ENCODE data around the gene DENND1A.
"Not testable (repeated sequence)": the region's sequence is repeated elsewhere in the genome, so short reads cannot be mapped to it uniquely, and the experiment has no call there.

Gene DENND1A

DNA sequence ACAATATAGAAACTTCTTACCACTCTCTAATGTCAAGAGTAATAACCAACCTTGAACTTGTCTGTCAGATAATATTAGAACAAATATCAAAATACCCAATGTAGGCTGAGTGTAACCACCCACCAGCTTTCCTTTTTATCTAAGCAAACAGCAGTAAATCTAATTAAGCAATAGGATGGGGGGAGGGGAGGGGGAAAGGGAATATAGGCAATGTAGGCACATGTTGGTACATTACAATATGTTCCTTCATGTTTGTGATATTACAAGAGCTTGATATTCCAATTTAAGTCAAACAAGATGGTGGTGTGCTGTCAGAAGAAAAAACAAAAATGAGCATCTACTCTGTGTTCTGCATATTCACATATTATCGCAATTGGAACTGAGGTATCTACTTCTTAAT lies 158.2 kb downstream of the DENND1A start:
- DNase-seq (ENCODE audit: low read depth): no peak

DNA sequence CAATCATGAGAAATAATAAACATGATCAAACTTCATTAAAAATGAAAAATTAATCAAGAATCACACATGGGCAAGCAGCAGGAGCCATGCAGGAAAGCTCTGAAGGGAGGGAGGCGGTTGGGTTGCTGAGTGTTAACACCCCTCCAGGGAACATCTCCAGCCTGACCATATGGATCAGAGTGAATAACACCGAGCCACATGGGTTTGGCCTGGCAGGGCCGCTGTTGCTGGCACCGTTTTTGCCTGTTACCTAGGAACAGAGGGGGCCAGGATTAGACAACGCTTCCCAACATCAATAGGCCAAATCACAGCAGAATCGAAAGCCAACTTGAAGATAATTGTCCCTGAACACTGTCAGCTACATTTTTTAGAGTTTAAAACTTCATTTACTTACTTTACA lies 160.2 kb downstream of the DENND1A start:
- DNase-seq (ENCODE audit: low read depth): no peak

DNA sequence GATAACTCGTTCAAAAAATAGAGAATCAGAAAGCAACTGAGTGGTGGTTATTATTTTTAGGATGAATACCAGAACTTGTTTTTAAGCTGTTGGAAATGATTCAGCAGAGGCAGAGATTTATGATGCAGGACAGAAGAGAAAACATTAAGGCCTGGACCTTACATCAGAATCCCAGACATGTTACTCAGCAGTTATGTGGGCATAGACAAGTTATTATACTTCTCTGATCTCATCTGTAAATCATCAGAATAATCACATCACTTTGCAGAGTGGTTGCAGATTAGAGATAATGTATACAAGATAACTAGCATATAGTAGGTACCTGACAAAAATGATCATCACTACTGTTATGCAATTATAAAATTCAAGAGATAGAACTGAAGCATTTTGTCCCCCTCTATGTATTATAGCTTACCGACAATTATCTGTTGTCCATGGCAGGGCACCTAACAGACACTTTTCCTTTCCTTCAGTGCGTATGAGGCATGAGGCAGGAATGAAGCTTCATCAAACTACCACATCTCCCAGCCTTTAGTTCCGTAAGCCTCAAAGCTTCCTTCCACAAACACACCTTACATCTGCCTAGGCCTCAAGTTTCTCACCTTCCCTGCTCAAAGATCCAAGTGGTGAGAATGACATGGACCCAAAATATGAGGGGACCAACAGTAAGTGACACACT lies 165.9 kb downstream of the DENND1A start:
- DNase-seq (ENCODE audit: low read depth): no peak

DNA sequence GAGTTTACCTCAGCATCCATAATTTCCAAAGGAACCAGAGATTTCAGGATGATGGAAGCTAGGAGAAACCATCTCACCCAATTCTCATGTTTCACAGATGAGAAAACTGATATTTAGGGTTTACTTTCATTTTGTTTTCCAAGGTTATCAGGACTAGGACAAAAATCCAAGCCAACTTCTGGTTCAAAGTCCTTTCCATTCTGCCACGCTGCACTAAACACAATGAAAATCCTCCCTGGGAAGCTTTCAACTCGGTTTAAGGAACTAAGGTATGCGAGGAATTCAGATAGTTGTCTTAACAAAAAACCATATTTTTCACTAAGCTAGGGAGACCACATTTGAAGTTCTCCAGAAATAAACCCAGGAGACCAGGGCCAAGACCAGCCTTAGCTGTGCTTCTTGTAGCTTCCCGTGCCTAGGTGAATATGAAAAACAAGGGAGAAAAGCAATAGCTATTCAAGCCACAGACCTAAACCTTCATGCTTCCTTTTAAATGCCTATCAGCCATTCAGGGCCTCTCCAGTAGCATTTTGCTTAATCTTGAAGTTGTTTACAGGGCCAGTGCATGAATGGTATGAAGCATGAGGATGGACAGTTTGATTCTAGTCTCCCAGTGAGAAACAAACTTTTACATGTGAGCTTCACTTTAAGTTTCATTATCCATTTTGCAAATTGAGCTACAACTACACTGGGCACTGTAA lies 167.9 kb downstream of the DENND1A start:
- no peak for DNase-seq (ENCODE audit: low read depth)

DNA sequence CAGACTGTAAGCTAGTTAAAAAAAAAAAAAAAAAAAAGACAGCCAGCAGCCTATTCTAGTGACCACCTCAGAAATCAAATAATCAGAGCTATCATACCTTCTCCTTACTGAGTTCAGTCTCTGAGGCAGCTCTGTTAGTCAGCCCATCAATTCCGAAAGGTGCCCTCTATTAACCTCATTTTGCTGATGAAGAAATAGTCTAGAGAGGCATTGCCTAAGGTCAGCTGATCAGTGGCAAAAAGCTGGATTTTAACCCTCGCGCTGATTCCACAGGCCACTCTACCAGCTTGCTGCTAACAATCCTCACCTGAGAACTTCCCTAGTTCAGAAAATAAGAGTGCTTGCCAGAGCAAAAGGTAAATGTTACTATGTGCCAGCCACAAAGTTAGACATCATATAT lies 172.0 kb downstream of the DENND1A start:
- no peak for DNase-seq (ENCODE audit: low read depth)

DNA sequence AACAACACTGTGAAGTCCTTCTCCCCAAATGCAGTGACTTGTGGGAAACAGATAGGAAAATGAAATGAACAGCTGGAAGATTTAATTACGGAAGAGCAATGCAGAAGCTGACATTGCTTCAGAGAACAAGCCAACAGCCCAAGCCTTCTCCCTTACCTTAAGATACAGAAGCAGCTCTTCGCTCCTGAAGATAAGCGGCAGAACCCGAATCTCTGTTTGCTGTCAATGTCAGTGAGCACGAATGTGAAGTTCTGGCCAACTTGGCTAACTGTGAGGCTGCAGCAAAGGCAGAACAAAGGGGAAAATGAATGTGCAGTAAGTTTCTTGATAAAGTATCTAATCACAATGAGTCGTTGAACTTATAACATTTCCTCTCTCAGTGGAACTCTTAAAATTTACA lies 172.4 kb downstream of the DENND1A start:
- DNase-seq (ENCODE audit: low read depth): no peak

DNA sequence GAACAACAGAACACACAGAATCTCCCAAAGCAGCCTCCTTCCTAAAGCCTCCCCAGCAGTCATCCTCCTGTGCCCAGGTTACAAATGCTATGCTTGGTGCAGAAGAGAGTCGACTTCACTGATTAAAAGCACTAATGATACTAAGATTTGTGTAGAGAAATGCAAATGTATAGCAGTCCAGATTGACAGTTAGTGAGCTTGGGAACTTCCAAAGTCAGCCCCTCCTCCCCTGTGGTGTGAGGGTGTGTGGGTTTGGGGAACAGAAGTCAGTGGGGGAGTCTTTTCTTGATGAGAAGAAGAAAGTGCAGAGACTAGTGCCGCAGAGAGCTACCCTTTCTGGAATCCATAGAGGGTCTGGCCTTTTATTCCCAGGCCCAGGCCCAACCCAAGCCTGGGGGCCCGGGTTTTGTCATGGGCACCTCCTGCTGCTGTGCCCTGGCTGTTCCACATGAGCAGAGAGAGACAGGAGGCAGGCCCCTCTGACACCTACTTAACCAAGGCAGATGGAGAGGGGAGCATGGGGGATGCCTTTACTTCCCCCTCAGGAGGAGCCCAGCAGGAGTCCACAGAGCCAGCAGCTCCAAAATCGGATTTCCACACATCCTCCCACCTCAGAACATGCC lies 173.3 kb downstream of the DENND1A start:
- DNase-seq (ENCODE audit: low read depth): no peak

DNA sequence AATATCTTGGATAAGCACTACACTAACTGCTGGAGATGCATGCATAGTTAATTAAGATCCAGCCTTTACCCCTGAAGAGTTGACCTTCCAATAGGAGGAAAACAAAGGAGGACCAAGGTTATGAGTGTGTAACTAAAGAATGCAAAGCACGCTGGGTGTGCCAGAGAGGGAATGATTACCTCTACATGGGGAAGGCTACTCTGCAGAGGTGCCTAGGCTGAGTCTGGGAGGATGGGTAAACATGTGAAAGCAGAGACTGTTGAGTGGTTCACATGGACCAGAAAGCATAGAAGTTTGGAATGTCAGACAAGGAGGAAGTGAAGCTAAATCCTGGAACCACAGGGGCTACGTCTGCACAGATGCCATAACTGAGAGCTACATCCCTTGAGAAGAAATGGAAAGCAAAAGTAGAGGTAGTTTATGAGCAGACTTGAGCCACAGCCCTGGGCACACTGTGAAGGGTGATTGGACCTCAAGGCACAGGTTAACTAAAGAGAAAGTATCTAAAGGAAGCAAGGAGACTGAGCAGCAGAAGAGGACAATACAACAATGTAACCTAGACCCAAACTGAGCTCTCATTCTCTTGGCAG lies 176.2 kb downstream of the DENND1A start:
- no peak for DNase-seq (ENCODE audit: low read depth)

DNA sequence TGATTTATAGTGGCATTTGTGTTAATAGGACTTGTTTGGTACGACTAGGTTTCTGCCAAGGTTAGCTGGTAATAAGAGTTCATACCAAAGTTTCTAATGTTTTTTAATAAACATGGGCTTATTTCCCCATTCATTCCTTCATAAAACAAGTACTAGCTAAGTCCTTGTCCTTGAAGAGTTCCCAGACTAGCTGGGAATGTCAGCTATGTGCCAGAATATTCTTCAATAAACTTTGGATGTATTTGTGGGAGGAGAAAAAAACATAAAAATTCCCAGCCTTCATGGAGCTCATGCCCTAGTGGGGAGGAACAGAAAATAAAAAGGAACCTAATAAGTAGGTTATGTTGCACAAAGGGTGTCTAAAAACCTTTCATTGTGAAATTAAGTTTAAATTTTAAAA lies 176.9 kb downstream of the DENND1A start:
- DNase-seq (ENCODE audit: low read depth): no peak

DNA sequence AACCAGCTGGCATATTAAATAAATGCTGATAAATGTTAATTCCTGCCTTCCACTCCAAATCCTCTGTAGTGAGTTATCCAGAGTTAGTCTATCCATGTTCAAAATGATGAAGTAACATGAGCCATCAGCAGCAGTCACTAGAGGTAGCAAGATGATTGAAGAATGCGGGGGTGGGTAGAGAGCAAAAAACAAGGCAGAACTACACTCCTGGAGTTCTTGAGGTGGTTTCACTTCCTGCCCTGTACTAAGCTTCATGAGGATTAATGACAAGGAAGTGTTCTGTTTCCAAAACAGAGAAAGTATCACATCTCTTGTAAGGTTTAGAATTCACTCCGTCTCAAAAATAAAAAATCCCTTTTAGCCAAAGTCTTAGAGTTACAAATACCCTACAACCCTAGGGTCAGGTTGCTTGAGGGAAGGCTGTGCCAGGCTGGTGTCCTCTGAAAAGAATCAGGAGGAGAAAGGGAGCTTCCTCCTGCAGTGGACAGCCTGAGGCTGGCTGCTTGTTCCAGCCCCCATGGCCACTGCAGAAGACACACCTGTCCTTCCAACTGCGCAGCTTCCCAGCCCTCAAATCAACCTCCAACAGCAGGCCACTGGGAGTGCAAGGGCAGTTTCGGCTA lies 180.2 kb downstream of the DENND1A start:
- DNase-seq (ENCODE audit: low read depth): no peak

DNA sequence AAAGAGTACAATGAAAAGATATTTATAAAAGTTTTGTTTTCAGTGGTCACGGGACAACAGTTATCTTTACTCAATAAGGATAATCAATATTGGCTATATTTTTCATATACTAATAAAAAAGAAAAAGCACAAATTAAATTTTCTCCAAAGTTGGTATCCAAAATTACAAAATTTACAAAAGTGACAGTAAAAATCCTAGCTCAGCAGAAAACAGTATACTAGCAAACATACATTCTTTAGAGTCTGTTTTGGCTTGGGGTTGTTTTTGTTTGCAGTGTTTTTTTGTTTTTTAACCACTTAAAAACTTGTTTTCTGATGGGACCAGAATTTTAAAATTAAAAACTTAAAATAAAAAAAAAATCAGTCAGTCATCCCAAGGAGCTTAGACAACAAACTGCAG lies 183.2 kb downstream of the DENND1A start:
- DNase-seq (ENCODE audit: low read depth): no peak

DNA sequence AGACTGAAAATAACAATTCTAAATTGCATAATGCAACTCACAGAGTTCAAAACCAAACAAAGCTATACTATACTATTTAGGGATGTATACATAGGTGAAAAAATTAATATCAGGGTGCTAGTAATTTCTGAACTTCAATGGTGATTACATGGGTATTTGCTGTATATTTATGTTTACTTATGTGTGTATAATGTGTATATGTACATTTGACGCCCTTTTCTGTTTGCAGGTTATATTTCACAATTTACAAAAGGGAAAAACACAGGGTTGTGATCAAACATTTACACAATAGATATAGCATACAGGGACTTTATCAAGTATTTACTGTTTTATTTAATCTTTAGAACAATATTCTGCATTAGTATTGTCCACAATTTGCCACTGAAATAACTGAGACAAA lies 184.0 kb downstream of the DENND1A start:
- no peak for DNase-seq (ENCODE audit: low read depth)

DNA sequence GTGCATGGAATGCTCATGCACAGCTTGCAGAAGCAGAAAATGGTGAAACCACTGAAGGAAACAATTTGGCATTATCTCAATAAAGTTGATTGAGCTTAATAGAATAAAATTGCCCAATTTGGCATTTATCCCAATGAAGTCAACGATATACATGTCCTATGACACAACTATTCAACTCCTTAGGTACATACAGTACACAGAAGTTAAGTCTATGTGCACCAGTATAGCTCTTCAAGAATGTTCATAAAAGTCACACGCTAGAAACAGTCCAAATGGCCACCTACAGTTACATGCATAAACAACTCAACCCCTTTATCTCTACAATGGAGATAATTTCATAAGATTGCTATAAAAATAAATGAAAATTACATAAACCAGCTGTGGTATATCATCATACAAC lies 184.5 kb downstream of the DENND1A start:
- no peak for DNase-seq (ENCODE audit: low read depth)

DNA sequence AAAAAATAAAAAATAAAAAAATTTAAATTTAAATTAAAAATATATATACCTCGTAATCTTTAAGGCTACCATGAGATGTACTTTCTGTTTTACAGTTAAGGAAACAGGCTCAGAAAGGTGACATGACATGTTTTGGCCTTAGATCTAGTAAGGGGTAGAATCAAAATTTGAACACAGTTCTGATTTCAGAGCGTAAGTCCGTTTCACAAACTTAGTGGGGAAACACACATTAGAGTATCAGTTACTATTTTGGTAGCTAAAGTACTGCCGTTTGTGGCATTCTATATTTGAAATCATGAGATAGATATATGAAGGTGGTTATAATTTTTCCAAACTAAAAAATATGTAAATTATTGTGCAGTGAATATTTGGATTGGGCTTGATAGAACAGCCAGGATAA lies 186.2 kb downstream of the DENND1A start:
- DNase-seq (ENCODE audit: low read depth): no peak

DNA sequence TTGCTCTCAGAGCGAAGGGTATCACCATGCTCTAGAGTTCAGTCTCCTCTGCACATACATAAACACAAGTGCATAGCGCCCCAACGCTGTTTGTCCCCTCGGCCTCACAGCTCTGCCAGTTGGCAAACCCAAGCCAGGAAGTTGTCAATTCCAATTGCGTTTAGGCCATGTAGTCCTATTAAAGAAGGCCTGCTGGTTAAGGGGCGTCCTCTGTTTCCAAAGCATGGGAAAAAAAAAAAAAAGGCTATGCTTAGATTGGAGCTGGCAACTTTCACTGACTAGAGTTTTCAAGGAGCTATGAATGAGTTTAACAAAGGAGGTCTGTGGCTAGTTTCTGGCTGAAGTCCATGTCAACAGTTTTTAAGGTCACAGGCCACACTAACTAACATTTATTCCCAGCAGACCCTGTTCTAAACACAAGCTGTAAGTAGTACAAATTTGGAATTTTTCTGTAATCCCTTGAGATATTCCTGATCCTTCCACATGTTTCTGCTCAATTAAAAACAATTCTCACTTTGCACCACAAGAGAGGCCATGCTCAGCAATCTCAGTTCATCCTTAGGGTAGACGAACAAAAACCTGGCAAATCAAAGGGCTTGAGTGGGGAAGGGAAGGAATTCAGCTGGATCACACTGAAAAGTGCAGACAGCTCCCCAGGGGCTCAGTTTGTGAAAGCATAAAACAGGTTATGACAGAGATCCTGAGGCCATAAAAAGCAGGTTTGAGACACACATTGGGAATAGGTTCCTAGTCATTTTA lies 187.7 kb downstream of the DENND1A start:
- no peak for DNase-seq (ENCODE audit: low read depth)

DNA sequence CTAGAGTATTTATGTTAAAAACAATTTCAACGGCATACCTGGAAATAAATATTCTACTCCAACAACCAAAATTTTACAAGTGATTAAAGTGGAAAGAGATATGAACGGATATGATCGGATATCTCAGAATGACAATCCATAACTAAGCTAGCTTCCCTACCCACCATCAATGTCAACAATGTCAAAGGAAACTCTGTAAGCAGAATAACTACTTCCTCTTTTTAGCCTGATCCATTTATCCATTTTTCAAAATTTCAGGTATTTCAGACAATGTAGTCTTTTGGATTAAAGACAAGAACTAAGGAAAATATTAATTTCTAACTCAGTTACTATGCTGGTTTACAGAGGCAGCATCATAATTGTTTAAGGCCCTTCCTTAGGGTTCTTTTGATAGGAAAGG lies 188.7 kb downstream of the DENND1A start:
- no peak for DNase-seq (ENCODE audit: low read depth)

DNA sequence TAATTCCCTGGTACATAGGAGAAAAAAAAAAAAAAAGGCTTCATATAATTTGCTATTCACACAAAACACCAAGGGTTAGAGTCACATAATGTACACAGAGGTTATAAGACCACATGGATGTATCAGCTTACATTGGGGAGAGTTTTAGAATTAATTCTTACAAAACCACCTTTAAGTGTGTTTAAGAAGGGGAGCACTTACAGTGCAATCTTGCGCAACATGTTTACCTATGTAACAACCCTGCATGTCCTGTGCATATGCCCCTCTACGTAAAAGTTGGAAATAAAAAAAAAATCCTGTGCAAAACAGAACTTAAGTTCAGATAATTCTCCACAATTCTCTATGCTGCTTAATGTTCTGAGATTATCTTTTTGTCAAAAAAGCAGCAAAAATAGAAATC lies 190.0 kb downstream of the DENND1A start:
- no peak for DNase-seq (ENCODE audit: low read depth)

DNA sequence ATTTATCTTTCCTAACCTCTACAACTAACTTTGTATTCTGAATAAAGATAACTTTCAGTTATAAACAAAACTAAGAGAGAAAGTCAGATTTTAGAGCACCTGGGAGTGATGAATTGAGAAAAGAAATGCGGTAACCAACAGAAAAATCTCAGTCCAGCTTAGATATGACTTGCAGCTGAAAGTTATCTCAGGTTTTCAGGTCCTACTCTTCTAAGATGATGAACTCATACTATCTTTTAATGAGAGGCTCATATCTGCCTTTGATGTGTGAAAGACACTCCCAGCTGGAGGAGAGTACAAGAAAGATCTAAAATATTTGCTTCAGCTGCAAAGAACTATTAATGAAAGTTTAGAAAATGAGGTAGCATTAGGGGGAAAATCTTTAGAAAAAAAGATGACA lies 190.5 kb downstream of the DENND1A start:
- no peak for DNase-seq (ENCODE audit: low read depth)

DNA sequence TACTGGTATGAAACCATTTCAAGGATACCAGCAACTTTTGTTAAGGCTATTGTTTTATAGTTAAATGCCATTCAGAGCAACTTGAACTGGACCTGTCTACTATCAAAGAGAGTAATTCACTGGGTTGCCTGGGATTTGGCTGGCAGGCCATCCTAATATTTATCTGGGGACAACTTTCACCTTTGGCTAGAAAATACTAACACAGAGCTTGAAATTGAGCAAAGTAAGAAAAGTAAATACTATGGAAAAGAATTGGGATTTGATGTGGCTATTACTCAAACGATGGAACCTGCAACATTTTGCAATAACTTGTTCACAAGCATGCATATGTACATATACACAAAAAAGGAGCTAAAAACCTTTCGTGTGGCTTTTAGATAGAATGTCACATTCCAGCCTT lies 191.3 kb downstream of the DENND1A start:
- DNase-seq (ENCODE audit: low read depth): no peak

DNA sequence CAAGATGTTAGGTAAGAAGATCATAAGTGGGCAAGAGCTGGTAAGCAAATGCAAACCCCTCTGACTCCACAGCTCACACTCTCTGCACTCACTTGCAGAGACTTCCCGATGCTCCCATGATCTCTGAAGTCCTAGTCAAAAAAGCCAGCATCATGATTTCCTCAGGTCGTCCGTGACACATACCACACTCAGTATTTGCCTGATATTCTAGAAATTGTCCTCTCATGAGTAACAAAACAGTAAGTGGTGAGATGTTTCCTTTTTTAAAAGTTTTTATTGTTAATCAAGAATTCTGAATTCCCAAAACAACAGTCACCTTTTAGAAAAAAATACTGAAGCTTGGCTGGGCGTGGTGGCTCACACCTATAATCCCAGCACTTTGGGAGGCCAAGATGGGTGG lies 194.6 kb downstream of the DENND1A start:
- no peak for DNase-seq (ENCODE audit: low read depth)

DNA sequence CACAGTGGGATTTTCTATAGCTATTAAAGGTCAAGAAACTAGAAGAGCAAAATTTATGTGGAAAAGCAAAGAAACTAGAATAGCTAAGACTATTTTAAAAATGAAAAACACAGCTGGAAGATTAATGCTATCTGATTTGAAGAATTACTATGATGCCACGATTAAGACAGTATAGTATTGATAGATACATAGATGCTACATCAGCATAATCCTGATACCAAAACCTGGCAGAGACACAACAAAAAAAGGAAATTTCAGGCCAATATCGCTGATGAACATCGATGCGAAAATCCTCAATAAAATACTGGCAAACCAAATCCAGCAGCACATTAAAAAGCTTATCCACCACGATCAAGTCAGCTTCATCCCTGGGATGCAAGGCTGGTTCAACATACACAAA lies 201.4 kb downstream of the DENND1A start:
- not testable (repeated sequence) for DNase-seq (ENCODE audit: low read depth)

DNA sequence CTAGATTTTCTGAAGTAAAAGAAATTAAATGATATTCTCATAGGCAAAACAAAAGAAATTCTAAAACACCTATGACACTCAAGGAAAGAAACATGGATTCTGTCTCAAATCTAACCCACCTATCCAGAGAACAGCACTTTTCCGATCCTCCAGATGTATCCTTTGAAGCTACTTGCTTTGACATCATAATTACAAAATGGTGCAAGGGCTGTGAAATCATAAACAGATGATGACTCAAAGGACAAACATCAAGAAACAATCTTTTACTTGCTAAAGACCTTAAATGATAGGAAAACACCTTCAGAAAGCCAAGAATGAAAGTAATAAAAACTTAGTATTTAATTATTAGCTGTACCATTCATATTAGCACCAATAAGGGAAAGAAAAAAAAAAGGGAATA lies 202.6 kb downstream of the DENND1A start:
- no peak for DNase-seq (ENCODE audit: low read depth)
